Panc1 (cell line): ENCODE measurements around the gene MOCS2. TPM values are rescaled to one million over a fixed set of nuclear protein-coding genes. Genes with fewer than 3 reads are reported as not detected.

Source experiments
- ATAC-seq: fragments of 200-7000 bp; cut with Tn5 transposase; 2 replicates; pipeline ENCODE4 v1.9.1; 2020; ENCODE audit warnings: mild to moderate bottlenecking, moderate library complexity
- BruUV-seq: library from RNA; stranded (reverse); fragments of 400-500 nt; replicated peaks from 2 replicates; lab custom pipeline; 2021; lab: Mats Ljungman, UMichigan
- CTCF ChIA-PET: fragments of 300-600 bp; sonication (Branson Sonifier 250); formaldehyde crosslinking; loops from one replicate; lab custom pipeline; 2022; ENCODE audit warnings: antibody characterized with exemption; lab: Charles Lee
- POLR2A ChIA-PET: fragments of 300-600 bp; sonication (Branson Sonifier 250); formaldehyde crosslinking; loops from one replicate; lab custom pipeline; 2022; ENCODE audit warnings: antibody characterized with exemption; lab: Charles Lee
- DNase-seq: peaks from one replicate; pipeline ENCODE4 v3.0.0-alpha.2; 2010; ENCODE audit warnings: low read depth, low spot score
- H3K27ac ChIP-seq: 2 replicates; pipeline ENCODE4 v1.5.1; 2011; ENCODE audit warnings: mild to moderate bottlenecking, low read length, inconsistent platforms
- H3K27me3 ChIP-seq: fragments of 200-500 bp; sonication (Bioruptor generic); 2 replicates; pipeline ENCODE4 v1.6.0; 2014; ENCODE audit warnings: low read length, inconsistent platforms; ENCODE audit not compliant: control insufficient read depth, insufficient read depth
- H3K36me3 ChIP-seq: fragments of 200-500 bp; sonication (Bioruptor generic); 2 replicates; pipeline ENCODE4 v1.5.1; 2014; ENCODE audit warnings: inconsistent platforms, mild to moderate bottlenecking, low read length, moderate library complexity; ENCODE audit not compliant: control insufficient read depth, insufficient read depth
- H3K4me1 ChIP-seq: 2 replicates; pipeline ENCODE4 v1.5.1; 2011; ENCODE audit warnings: inconsistent platforms, mild to moderate bottlenecking, low read length, moderate library complexity; ENCODE audit not compliant: control insufficient read depth, insufficient read depth
- H3K4me3 ChIP-seq, 2 experiments: 2 replicates each; pipeline ENCODE4 v1.5.1; 2011 to 2012; ENCODE audit warnings: low read depth in 2 of 2, low read length in 2 of 2, mild to moderate bottlenecking in 2 of 2, inconsistent platforms in 1 of 2, moderate library complexity in 1 of 2
- H3K9me3 ChIP-seq: fragments of 200-500 bp; sonication (Bioruptor generic); 2 replicates; pipeline ENCODE4 v1.5.1; 2014; ENCODE audit warnings: low read depth, mild to moderate bottlenecking, inconsistent platforms, low read length, moderate library complexity; ENCODE audit not compliant: control insufficient read depth, insufficient read depth
- POLR2AphosphoS5 ChIP-seq: IDR thresholded peaks from 2 replicates; pipeline ENCODE4 v1.6.1; 2012; ENCODE audit warnings: mild to moderate bottlenecking, low read depth, low read length, moderate library complexity
- REST ChIP-seq, 2 experiments: IDR thresholded peaks; 2 replicates each; pipeline ENCODE4 v1.6.1; 2011 to 2012; ENCODE audit warnings: low read depth in 2 of 2, control low read depth in 1 of 2, low read length in 1 of 2, mild to moderate bottlenecking in 1 of 2, moderate library complexity in 1 of 2; ENCODE audit not compliant: insufficient read depth in 1 of 2
- SIN3A ChIP-seq: IDR thresholded peaks from 2 replicates; pipeline ENCODE4 v1.6.1; 2012; ENCODE audit warnings: low read depth, mild to moderate bottlenecking, low read length, moderate library complexity, borderline replicate concordance; ENCODE audit not compliant: insufficient read depth
- TCF7L2 ChIP-seq: IDR thresholded peaks from 2 replicates; pipeline ENCODE4 v1.6.1; 2011; ENCODE audit warnings: mild to moderate bottlenecking, low read depth, low read length, inconsistent platforms
- in situ Hi-C: cut with HindIII; loops from 2 replicates; pipeline ENCODE4 v1.10.0; 2016; ENCODE audit warnings: low sequenced_read_pairs, low pct_unique_long_range_greater_than_20kb
- intact Hi-C: fragments of 100-400 bp; cut with micrococcal nuclease; formaldehyde crosslinking; loops from one replicate; pipeline ENCODE4 v1.10.0; 2022; ENCODE audit not compliant: unreplicated experiment
- total RNA-seq: library from RNA; stranded (reverse); gene quantifications from one replicate; pipeline ENCODE4 v1.2.1, GENCODE V29; 2021; ENCODE audit not compliant: unreplicated experiment
- TF ChIP-seq, protein P1 (sequence below): fragments of 450-650 bp; IDR thresholded peaks from 2 replicates; pipeline ENCODE4 v1.5.1; 2017; ENCODE audit warnings: mild to moderate bottlenecking

Gene MOCS2
- total RNA-seq, 1 experiment from 2014 or later, result 39.5 TPM

GRCh38 chr5:53087621-53088121 lies 21.9 kb downstream of the MOCS2 start:
- intact Hi-C loops (no loop called here), in situ Hi-C loops (no loop called here)
- H3K27ac ChIP-seq, result no peak overlapping the region
- DNase-seq (no peak), ATAC-seq (0 out of 2 replicates have a peak, but pooled peaks have one; percentile 32)
- ChIA-PET POLR2A (no interaction called here), CTCF (no interaction called here)
- H3K9me3 ChIP-seq, result no peaks in the 10 kb centered on the region
- H3K4me3 ChIP-seq, result no peak overlapping the region
- BruUV-seq, result no TSS peak
- peaks cover 11% of the 10 kb centered on the region for H3K4me1 ChIP-seq
- H3K36me3 ChIP-seq, result peaks cover 7% of the 10 kb centered on the region; the same call in 1 of the 2 replicates
- H3K27me3 ChIP-seq, result no peaks in the 10 kb centered on the region
- TF ChIP-seq, protein P1, sequence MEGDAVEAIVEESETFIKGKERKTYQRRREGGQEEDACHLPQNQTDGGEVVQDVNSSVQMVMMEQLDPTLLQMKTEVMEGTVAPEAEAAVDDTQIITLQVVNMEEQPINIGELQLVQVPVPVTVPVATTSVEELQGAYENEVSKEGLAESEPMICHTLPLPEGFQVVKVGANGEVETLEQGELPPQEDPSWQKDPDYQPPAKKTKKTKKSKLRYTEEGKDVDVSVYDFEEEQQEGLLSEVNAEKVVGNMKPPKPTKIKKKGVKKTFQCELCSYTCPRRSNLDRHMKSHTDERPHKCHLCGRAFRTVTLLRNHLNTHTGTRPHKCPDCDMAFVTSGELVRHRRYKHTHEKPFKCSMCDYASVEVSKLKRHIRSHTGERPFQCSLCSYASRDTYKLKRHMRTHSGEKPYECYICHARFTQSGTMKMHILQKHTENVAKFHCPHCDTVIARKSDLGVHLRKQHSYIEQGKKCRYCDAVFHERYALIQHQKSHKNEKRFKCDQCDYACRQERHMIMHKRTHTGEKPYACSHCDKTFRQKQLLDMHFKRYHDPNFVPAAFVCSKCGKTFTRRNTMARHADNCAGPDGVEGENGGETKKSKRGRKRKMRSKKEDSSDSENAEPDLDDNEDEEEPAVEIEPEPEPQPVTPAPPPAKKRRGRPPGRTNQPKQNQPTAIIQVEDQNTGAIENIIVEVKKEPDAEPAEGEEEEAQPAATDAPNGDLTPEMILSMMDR, result no peak
- TF ChIP-seq SIN3A, result no peak
- TF ChIP-seq POLR2AphosphoS5, result no peak
- no peak for TF ChIP-seq REST (IDR thresholded peaks at IDR 0.05; ENCODE audit: insufficient read depth in 1 of 2, low read depth in 2 of 2, low read length in 1 of 2)
- no peak for TF ChIP-seq TCF7L2

- BruUV-seq, result no TSS peak
- ChIA-PET CTCF (no interaction called here), POLR2A (no interaction called here)
- ATAC-seq, result no peak
- Histone ChIP-seq H3K4me1 (peaks cover 11% of the 10 kb centered on the region), H3K36me3 (peaks cover 7% of the 10 kb centered on the region; the same call in 1 of the 2 replicates), H3K9me3 (no peaks in the 10 kb centered on the region), H3K27me3 (no peaks in the 10 kb centered on the region), H3K27ac (no peak overlapping the region), H3K4me3 (no peak overlapping the region)
- intact Hi-C loops (no loop called here), in situ Hi-C loops (no loop called here)
- DNase-seq, result no peak
- TF ChIP-seq TCF7L2 (no peak), REST (IDR thresholded peaks at IDR 0.05; ENCODE audit: insufficient read depth in 1 of 2, low read depth in 2 of 2, low read length in 1 of 2) (no peak), POLR2AphosphoS5 (no peak), SIN3A (no peak)
- TF ChIP-seq, protein P1, result no peak
Observed at GRCh38 chr5:53087171-53087570, 22.4 kb downstream of the MOCS2 start.
